Measurements from ENCODE around the gene TUBB2B.

The TUBB2B gene

DNA sequence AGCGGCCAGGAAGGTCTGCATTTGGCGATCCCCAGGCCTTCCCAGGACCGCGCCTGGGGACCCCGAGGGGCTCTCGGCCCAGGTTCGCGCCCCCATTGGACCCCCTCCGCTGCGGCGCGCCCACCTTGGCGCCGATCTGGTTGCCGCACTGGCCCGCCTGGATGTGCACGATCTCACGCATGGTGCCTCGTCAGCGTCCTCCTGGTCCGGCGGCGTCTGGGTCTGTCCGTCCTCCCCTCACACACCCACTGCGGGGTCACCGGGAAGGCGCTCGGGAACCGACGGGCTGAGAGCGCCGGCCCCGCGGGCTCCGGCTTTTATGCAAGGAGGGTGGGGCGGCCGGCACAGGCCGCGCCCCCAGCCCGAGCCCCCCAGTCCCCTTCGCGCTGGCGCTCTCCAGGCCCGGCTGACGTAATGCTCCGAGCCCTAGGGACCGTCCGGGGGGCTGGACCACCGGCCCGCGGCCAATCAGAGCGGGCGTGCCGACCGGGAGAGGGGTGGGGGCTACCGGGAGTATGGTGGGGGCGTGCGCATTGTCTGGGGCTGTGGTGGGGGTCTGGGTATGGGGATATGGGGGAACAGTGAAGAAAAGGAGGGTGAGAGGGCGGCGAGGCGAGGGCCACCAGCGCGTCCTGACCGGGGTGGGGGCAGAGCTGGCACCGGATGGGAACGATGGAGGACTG is at the start of gene TUBB2B:
Gene TUBB2B, minus strand, starts transcription at position 291 of the 683 bp plus-strand sequence. Its CDS starts 110 bp downstream, at position 181.
- DNase-seq: no peak

DNA sequence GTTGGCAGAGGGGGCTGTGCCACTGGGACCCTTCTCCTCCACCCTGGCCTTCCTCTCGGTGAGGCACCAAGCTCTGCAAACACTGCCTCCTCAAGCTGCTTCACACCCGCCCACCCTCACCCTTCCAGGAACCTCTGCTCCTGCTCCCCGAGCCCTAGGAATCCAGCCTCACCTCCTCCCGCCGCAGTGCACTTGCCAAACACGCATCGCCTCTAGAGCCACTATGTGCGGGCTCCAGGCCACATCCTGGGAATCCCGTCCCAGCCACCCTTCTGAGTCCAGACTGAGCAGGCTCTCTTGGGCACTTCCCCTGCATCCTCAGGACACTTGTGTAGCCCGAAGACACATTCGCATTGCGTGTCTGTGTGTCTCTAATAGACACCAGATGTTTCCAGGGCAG is 49.8 kb upstream of the TUBB2B start:
- no peak for DNase-seq

DNA sequence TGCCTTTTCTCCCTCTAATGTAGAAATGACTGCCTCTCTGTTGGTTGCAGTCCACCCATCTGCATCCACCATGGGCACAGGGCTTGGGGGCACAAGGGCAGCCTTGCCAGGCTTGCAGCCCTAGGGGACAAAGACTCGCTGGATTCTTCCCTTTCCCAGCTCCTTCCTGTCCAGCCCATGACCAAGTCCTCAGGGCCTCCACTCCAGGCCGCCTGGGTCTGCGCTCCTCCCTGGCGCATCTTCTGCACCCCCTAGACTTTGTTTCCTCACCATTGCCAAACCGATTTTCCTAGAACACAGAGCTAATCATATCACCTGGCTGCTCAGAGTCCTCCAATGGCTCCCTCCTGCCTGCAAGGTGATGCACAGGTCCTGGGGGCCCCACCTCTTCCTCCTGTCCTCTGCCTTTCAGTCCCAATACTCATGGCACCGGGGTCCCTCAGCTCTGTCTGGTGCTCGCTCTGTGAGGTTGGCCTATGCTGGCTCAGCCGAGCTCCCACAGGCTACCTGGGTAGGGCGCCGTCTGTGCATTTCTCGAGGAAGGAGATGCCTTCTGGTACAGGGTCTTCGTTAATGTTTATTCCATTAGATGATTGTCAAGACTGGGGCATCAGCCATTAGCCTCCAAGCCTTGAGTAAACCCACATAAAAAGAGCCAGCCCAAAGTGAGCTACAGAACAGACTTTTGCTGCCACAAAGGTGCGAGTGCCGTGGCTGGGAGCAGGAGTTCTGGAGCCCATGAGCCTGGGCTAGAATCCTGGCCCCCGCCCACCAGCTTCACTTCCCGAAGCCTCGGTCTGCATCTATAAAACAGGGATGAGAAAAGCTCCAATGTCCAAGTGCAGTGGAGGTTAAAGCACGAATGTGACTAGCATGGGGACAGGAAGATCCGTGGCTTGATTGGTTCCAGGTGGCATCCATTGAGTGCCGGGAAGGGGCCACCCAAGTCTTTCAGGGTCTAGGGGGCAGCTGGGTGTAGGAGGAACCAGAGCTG is 49.0 kb upstream of the TUBB2B start:
- DNase-seq: no peak

DNA sequence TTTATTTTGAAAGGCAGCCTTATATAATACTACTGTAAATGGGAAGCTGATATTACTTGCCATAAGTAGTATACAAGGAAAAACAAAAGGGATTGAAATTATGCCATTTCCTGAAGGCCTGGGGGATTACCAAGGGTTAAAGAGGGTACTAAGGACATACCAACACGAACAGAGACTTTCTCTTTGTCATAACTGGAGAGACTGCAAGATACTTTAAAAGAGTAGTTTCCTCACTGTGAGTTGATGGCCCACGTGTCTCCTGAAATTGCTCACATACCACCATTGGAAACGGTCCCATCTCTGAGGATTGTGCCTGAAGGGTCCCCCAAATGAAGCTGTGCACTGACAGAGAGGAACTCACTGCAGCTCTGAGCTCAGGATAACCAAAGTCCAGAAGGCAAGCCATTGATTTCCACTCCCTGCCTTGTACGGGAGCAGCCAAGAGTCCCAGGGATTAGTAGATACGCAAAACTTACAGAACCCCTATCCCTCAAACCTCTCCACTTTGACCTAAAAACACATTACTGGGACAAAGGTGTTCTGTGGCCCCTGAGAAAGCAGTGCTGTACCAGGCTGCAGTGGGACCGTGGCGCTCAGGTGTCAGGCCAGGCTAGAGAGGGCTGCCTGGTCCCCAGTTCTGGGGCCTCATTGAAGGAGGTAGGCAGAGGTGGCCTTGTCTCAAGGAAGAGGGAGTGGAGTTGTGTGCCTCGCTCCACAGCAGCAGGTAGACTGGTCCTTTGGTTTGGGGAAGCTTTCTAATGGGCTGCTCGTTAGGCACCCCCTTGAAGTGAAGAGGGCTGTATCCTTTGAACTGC is 46.5 kb upstream of the TUBB2B start:
- no peak for DNase-seq

DNA sequence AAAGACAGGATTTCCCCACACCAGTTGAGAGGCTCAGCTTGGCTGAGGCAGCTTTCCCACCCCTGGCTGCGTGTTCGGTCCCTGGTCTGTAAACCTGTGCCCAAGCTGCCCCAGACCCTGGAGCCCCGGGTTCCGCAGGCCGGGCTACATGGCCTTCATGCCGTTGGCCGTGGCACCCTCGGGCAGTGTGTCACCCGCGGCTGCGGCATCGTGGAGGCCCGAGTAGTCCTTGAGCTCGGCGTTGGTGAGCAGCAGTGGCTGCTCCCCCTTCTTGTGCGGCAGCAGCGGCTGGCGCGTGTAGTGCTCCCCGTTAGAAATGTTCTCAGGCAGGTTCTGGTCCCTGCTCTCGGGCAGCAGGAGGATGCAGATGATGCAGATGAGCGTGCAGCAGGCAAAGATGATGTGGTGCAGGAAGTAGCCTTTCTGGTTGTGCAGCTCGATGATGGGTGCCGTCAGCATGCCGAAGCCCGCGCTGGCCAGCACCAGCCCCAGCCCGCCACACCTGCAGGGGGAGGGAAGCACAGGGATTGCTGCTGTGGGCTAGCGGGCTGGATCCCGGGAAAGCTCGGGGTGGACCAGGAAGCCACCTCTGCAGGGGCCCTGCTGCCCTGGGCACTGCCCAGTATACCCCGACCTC is 45.6 kb upstream of the TUBB2B start:
- DNase-seq: no peak

DNA sequence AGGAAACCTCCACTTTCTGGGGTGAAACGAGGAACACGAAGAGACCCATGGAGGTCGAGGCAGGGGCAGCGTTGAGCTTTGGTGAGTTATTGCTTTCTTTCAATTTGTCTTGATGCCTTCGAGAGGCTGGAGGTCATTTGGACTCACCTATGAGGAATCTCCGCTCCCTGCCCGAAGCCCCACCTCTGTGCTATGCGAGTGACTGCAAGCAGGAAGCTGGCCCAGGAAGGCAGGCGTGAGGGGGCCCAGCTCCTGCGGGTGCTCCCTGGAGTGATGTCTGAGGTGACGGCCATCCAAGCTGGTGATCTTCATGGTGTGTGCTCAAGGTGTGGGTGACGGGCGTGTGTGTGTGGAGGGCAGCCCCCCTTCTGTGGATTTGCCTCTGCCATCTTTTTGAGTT is 44.3 kb upstream of the TUBB2B start:
- DNase-seq: no peak

DNA sequence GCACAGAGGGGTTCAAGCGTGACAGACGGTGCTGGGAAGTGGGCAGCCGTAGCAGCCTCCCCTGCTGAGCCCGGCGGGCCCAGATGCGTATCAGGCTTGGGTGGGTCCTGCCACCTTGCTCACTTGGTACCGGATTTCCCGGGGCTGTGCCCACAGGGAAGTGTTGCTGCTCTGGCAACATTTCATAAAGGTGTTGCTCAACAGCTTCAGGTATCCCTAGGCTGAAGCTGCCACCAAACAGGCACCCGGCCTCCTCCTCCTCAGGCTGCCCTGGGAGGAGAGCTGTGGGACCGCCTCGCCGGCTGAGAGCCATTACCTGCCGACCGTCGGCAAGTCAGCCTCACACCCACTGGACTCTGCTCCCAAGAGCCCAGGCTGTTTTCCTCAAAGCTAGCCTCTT is 42.8 kb upstream of the TUBB2B start:
- no peak for DNase-seq

DNA sequence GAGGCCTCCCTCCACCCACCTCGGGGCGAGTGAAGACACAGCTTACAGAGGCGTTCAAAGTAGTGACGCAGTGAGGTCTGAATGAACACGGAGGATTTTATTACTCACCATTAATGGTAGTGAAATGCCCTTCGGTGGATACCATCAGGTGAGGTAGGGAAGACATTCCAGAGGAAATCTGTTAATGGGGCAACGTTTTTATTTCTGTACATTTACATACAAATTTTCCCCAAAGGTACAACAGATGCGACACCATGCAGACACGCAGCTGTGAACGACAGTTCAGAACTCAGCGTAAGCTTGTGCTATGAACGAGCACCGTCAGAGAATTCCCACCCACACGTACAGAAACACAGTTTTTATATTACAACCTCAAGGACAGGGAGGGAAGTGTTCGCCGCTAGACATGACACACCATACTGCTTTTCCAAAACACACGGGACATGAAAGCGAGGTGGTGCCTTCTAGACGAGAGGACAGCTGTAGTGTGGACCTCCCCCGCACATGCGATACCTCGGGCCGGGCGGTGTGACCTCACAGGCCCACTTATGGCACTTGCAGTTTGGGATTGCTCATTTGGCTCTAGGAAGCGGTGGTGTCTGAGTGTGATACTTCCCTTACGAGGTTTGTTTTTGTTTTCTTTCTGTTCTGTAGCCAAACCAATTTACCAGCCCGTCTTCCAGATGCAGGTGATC is 42.0 kb upstream of the TUBB2B start:
- DNase-seq: no peak

DNA sequence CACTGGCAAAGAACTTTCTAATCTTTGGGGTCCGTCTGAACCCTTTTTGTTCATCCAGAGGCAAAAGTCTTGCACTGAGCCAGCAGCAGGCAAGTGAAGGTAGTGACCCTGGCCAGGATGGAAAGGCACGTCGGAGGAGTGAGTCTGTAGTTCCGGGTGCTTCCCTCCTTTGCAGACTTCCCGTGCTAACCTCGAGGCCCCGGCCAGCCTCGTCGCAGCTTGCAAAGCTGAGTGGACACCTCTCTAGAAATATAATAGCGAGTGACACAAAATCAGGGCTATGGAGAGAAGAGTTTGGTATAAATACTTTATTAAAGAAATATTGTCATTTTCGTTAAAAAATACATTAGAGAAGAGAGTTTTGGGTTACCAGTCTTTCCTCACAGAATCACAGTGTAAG is 41.2 kb upstream of the TUBB2B start:
- DNase-seq: no peak

DNA sequence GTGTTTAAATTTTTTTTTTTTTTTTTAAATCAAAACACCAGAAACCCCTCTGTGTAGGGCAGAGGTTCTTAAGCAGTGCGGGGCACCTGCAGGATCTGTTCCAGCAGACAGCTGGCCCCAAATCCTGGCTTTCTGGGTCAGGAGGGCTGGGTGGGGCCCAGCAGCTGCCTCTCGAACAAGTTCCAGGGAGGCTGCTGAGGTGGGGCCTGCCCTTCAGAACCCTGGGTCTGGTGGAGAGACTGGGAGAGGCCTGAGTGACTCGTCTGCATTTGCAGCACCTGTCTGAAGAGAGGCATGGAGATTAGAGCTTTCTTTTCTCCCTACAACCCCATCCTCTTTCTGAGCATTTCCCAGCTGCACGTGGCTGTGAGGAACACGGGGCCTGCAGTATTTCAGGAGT is 39.7 kb upstream of the TUBB2B start:
- no peak for DNase-seq

DNA sequence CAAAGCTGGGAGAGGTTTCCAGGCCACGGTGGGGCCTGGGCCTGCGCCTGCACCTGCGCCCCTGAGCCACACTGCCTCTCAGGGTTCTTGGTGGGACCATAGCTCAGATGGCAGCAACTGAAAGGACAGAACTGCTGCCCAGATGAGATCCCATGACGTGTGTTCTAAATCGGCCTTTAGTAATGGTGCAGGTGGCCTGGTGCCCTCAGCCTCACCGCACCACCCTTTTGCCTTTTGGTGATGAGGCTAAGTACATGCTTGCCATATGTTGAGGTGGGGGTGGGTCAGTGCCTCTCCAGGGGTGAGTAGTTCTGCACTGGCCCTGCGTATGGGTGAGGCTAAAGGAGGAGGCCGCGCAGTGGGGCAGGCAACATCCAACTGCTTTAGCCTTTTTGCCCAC is 38.7 kb upstream of the TUBB2B start:
- DNase-seq: no peak

DNA sequence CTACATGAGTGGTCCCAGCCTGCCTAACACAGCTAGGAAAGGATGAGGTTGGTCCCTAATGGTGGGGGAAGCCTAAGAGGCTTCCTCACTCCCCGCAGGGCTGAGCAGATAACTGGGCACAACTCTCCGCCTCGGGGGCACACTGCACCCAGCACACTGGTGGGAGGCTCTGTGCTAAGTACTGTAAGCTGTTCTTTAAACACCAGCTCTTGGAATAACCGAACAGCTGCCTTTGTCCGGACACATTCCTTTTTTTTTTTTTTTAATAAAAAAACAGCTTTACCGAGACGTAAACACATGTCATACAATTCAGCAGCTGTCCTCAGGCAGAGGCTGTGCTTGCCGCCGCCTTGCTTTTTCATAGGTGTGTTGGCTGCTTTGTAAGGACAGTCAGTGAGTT is 38.2 kb upstream of the TUBB2B start:
- DNase-seq: no peak

DNA sequence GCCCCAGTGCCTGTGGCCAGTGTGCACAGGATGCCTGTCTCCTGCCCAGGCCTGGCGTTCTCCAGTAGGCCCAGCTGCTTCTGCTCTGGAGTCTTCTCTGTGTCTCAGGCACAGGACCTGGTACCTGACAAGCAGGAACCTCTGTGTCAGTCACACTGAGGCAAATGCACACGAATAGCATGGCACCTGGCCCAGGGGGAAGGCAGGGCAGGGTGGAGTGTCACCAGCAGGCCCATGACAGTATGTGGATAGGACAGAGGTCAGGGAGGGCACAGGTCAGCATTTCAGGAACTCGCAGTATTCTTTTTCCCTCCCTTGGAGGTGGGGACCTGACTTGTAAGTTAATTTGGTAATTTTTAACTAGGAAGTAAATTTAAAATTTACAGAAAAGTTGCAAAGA is 36.9 kb upstream of the TUBB2B start:
- no peak for DNase-seq

DNA sequence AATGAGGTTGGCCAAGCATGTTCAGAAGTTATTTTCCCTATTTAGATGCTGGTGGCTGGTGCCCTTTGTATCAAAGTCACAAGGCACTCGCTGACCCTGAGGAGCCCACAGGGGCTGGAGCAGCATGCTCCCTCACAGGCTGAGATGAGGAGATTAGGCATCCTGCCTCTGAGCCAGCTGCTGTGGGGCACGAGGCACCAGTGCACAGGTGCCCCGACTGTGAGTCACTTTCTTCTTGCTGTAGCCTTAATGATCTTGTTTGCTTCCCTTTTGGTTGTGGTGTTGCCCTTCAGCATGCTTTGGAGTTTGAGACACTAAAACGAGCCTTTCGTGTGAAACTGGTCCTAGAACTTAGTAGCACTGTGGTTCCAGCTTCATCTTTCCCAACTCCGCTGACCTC is 35.6 kb upstream of the TUBB2B start:
- no peak for DNase-seq

DNA sequence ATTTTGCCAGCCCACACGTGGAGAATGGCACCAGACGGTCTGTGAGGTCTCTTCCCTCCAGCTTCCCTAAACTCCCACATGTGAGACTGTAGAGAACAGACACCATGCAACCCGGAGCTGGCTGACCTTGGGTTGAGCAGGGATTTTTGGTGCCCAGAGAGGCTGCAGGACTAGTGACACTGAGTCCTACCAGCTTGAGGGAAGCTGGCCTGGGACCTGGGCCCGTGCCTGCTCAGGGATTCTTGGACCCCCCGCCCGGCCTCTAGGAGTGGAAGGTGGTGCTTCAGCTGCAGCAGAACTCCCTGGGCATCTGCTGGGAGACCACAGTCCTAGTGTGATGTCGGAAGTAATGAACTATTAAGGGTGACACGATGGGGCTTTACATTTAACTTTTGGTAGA is 34.5 kb upstream of the TUBB2B start:
- no peak for DNase-seq

DNA sequence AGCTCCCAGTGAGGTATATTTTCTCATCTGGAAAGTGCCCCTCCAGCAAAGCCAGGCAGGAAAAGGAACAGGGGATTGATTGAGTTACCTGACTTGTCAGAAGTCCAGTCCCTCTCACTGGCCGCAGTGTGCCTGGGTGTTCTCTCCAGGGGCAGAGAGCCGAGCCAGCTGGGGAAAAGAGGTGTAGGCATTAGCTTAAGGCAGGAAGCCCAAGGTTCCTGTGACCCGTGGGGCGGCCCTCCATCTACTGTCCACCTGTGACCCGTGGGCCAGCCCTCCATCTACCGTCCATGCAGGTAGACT is 34.0 kb upstream of the TUBB2B start:
- DNase-seq: no peak

DNA sequence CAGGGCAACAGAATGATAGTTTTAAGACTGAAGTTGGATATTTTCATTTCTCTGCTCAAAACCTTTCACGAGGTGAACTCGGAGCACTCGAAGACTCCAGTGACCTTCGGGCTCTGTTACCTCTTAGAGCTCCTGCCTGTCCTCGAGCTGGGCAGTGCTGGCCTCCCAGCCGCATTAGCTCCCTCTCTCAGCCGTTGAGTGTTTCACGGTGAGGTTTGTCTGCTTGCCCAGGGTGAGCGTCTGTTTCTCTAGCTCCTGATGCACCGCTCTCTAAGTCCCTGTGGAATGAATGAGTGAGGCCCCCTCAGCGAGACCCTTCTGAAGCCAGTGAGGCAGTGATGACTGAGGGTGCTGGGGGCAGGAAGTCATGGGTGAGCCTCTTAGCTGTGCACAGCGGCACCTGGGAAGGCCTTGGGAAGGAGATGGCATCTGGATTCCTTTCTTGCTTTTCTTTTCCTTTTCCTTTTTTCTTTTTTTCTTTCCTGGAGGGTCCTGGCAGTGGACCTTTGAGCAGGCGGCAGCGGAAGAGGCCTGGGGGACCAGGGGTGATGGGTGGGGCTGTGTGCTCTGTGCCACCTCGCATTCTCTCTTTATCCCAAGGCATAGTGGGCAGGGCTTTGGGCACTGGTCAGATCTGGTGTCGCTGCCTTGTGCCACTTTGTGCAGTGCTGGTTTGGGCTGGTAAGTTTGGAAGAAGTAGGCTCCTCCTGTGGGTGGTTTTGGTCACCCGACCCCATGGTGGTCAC is 33.5 kb upstream of the TUBB2B start:
- DNase-seq: no peak

DNA sequence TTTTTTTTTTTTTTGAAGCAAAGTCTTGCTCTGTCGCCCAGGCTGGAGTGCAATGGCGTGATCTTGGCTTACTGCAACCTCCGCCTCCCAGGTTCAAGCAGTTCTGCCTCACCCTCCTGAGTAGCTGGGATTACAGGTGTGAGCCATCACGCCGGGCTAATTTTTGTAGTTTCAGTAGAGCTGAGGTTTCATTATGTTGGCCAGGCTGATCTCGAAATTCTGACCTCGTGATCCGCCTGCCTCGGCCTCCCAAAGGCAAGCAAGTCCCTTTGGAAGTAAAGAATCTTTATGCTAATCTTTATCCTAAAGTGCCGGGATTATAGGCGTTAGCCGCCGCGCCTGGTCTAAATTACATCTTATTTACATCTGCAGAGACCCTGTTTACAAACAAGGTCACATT is 32.8 kb upstream of the TUBB2B start:
- no peak for DNase-seq

DNA sequence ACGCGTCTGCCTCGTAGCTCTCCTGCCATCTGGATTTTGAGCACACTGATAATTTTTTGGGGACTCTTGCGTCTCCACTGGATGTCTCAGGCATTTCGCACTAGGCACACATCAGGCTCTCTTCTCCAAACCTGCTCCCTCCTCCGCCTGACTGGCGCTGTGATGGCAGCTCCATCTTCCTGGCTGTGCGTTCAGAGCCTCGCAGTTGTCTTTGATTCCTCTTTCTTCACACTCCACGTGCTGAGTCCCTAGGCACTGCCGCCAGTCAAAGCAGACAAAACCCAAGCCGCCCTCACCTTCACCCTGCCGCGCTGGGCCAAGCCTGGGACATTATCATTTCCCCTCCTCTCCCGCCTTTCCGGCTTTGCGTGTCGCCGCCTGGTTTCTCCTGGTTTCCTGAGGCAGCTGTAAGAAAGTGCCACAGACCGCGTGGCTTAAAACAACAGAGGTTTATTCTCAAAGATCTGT is 32.1 kb upstream of the TUBB2B start:
- DNase-seq: peak; percentile 30

DNA sequence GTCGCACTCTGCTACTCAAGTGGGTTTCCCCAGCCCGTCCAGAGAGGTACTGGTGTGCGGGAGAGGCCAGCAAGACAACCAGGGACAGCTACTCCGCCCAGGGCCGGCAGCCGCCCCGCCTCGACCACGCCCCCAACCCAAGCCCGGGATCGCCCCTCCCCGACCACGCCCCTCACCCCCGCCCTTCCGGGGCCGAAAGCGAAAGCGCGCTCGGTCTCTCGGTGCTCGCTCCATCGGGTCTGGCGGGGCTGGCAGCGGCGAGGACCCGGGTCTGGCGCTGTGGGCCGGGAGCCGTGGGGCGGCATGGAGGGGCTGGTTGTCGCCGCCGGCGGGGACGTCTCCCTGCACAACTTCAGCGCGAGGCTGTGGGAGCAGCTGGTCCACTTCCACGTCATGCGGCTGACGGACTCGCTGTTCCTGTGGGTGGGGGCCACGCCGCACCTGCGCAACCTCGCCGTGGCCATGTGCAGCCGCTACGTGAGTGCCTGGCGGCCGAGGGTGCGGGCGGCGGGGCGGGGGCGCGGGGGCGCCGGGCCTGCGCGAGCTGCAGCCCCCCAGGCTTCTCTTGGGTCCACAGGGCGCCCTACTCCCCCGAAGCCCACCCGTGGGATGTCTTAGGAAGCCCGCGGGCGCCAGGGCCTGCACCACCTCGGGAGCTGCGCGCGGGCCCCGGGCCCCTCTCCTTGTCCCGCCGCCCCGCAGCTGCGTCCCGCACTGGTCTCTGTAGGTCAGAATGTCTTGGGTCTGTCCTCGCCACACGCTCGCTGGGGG is 31.5 kb upstream of the TUBB2B start, which contains the start of gene PSMG4:
Gene PSMG4, plus strand, starts transcription at position 228 of the 771 bp plus-strand sequence. Its CDS starts 76 bp downstream, at position 304.
- DNase-seq: peak; percentile 45

DNA sequence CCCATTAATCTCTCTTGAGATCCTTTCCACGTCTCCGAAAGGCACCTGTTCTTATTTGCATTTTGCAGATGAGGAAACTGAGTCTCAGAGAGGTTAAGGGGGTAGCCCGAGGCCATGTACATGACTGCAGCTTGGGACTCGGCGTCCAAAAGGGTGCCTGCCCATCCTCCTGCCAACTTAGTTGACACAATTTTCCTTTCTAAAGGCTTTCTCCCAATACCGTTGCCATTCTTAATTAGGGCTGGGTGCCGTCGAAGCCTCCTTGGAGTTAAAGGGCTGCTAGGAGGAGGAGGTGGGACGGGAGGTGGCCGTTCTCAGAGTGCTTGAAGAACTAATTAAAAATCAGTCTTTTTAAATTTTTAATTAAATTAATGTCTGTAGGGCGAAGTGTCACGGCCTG is 30.7 kb upstream of the TUBB2B start:
- no peak for DNase-seq
